ENCODE results near the gene SMIM11.
"Not testable (repeated sequence)": the region's sequence is repeated elsewhere in the genome, so short reads cannot be mapped to it uniquely, and the experiment has no call there.

The SMIM11 gene

GRCh38 chr21:34423805-34424204, 48.5 kb downstream of the SMIM11 start, which contains the start of gene SMIM34:
TSS of gene SMIM34 (minus strand) at chr21:34423951. CDS start at chr21:34423839, 112 bp downstream.
- DNase-seq (ENCODE audit: low read depth): not testable (repeated sequence)

GRCh38 chr21:34427339-34427738, 52.0 kb downstream of the SMIM11 start:
- not testable (repeated sequence) for DNase-seq (ENCODE audit: low read depth)

GRCh38 chr21:34428441-34428840, 53.1 kb downstream of the SMIM11 start:
- DNase-seq (ENCODE audit: low read depth): not testable (repeated sequence)

- DNase-seq (ENCODE audit: low read depth): not testable (repeated sequence)
Observed at GRCh38 chr21:34429710-34430109, 54.4 kb downstream of the SMIM11 start.

Measured in stimulated activated CD8-positive, alpha-beta memory T cell treated with anti-CD3 and anti-CD28 coated beads, Interleukin-12 subunit alpha, Interleukin-12 subunit beta, amount 100 ng/mL, for 4 hours (primary cell).